HG02610 (cell line): ENCODE data around the gene DENND1A.
"Not testable (repeated sequence)": the region's sequence is repeated elsewhere in the genome, so short reads cannot be mapped to it uniquely, and the experiment has no call there.

ENCODE experiments used
- ATAC-seq: cut with Tn5 transposase; IDR thresholded peaks from one replicate; pipeline ENCODE4 v1.9.1; 2021; ENCODE audit warnings: mild to moderate bottlenecking, moderate library complexity; ENCODE audit not compliant: unreplicated experiment

The DENND1A gene

DNA sequence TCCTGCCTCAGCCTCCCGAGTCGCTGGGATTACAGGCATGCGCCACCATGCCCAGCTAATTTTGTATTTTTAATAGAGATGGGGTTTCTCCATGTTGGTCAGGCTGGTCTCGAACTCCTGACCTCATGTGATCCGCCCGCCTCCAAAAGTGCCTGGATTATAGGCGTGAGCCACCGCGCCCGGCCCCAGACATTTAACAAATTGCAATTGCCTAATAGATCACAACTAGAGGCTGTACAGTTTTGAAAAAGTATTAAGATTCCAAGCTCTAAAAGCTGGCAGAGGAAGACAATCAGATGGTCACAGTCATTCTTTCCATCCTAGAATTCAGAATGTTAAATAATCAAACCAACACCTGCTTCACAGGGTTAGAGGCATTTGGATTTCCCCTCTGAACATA is 293.1 kb downstream of the DENND1A start:
- ATAC-seq: not testable (repeated sequence)

DNA sequence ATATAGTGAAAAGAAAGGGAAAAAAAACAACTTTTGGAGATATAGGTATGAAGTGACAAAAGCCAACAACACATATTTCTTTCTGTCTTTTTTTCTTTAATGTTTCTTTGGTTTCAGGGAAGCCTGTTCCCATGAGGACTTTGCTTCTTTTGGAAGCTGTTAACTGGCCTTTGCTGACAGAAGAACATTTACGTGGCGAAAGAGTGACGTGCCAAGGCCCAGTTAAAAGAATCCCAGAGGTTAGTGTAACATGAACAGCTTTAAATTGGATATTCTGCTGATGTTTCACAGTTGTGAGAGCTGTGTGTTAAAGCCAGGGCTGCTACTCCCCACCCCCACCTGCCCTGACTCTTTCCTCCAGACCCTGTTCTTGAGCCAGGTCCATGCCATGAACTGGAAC is 298.1 kb downstream of the DENND1A start:
- ATAC-seq: no peak

DNA sequence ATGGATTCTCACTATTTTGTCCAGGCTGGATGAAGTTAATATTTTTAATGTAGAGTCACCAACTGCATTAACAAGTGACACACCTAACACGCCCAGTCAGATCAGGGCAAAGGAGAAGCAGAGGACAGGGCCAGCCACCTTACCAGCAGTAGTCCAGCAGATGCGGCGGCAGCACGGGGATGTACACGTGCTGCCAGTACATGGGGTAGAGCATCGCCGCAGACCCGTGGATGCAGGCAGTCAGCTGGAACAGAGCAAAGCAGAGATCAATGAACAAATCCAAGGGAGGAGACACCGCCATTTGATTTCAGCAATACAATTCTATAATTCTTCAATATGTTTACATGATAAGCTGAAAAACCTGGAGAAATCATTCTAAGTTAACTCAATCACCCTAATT is 299.7 kb downstream of the DENND1A start:
- no peak for ATAC-seq

DNA sequence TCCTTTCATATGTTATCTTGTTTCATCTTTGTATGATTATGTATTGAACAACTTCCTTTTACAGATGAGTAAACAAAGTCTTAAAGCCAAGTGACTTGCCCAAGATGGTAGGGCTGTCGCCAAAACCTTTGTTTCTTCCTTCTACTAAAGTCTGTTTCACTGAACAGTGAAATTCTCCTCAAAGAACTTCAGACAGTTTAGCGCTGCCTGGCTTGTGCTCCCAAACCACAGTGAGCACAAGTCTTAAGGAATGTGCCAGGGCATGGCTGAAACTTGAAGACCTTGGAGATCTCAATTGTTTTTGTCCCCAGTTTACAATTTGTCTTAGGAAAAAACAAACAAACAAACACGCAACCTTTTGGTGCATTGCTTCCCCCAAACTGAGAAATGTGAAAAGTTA is 300.4 kb downstream of the DENND1A start:
- ATAC-seq: no peak

DNA sequence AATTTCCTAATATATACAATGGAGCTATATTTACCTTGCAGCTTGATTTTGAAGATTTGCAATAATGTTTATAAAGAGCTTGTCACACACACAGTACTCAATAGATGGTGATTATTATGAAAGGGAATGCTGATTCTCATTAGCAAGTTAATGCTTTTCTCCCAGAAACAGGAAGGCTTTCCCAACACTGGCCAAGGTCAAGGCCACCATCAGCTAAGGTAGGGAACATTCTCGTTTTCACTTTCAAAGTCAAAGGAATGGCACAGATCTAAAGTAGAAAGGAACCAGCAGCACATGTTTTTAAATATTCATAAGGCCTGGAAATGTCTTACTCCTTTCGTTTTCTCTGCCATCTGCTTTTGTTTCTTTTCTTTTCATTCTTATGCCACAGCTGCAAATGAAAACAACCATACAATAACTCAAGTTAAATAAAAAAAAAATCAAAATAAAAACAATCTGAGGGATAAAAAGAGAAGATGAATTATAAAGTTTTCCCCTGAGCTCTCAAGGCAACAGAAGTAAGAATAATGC is 307.1 kb downstream of the DENND1A start:
- no peak for ATAC-seq

DNA sequence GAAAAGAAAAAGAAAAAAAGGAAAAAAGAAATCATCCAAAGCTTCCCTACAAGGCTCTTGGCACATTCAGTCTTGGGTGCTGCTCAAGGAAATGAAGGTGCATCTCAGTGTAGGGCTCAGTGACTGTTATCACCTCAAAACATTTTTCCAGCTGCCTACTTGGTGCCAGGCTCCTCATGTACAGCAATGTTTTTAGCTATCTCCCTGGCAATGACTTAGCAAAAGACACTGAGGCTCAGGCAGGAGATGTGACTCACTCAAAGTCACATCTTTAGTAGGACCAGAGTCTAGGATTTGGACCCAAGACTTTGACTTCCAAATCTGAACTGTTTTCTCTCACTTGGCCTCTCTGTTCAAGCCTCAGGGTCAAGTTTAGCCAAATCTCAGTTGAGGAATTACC is 309.7 kb downstream of the DENND1A start:
- no peak for ATAC-seq

DNA sequence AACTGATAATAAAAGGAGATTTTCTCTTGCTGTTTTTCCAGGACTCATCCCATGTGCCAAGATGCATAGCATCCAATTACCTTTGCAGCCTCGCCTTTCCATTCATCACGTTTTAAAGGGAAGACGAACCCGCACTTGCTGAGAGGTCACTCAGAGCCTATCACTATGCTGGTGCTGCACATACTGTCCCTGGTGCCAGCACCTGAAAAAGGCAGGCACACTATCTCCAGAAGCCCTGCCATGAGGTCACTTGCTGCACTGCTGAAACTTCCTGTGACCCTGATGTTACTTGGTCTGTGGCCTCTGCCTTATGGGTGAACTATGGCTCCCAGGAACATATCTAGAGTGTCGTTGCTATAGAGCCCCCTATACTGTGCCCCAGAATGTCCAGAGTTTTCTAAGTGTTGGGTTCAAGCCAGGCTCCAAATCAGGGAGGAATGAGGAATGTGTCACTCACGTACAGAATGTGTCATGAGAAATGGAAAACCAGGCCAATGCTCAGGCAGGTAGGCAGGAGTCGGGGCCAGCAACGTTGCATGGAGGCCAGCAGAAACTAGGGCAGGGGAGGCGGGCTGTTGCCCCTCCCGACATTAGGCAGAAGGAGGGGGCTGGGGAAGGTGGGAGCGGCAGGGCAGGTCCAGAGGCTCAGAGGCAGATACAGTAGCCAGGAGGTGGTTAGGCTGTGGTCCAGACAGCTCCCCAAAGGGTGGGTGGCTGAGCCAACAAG is 311.8 kb downstream of the DENND1A start:
- ATAC-seq: no peak

DNA sequence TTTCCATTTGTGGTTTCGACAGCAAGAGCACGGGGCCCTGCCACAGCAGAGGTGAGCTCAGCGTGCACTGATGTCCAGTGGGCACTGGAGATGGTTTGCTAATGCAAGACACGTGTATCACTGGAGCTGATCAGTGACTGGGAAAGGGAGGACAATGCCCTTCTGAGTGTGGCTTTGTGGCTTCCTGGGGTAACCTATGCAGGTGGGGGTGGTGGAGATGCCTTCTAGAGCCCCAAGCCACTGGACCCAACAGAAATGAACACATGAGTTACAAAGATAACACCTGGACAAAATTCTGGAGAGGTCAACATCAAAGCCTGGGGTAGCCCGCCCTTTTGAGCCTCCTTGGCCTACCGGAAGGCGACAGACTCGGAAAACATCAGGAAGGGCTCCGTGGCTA is 312.6 kb downstream of the DENND1A start:
- ATAC-seq: no peak

DNA sequence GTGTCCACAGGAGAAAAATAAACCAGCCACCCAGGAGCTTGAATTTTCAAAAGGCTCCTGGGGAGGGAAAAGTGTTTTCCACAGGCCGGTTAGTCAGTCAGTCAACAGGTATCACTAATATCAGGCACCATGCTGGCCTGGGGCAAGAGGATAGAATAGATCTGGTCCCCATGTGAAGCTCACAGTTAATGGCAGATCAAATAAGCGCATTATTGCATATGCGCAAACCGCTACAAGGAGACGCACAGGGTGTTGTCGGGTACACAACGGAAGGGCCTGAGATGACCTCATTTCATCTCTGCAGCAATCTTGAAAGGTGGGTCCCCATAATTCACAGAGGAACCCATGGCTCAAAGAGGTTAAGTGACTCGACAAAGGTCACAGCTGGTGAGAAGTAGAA is 313.2 kb downstream of the DENND1A start:
- no peak for ATAC-seq

DNA sequence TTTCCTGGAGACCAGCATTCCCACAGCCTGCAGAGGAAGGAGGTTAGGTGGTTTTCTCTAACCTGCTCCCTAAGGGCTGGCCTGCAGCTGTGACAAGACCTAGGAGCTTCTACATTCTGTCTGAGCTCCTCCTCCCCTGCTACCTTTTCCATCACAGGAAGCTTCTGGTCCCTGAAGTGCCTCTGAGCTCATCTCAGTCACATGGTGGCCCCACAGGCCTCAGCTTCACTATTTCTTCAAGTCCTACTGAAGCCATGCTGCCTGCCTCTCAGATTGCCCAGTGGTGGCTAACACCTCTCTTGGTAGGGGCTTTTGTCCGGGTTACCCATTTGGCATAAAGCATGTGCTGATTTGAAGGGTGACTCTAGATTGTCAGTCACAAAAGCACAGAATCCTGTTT is 314.5 kb downstream of the DENND1A start:
- no peak for ATAC-seq

DNA sequence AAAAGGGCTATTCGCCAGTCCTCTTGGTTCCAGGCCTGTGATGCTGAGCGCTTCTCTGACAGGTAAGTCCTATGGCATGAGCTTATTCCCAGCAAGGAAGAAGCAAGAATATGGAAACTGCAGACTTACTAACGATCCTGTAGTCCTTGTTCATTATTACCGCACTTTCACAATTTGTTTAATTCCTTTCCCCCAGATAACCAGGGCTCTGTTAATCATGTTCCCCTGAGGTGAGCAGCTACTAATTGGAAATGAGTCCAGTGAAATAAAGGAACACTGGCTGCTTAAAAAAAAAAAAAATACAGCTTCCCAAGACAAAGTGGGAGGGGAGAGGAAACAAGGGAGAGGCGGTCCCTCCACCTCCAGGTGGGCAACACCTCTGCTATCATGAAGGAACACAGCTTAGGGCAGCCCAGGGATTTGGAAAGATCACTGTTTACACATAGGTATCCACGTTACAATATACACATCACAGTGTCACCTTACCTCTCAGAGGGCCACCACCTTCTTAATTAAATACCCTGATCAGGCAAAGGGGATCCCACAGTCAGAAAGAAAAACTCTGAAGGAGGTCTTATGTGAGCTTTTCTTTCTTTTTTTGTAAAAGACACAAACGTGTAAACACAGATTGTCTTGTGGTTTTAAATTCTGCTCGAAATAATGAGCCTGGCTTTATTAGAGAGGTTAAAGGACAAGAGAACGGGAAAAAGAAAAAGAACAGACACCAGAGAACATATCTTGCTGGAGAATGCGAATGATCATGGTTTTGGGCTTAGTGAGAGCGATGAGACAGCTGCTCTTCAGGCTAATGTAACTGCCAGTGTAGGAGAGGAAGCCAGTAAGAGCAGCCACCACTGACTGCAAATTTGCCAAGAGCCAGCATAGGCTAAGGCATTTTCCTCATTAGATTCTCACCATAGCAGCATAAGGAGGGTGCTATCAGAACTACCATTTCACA is 315.3 kb downstream of the DENND1A start:
- ATAC-seq: no peak

DNA sequence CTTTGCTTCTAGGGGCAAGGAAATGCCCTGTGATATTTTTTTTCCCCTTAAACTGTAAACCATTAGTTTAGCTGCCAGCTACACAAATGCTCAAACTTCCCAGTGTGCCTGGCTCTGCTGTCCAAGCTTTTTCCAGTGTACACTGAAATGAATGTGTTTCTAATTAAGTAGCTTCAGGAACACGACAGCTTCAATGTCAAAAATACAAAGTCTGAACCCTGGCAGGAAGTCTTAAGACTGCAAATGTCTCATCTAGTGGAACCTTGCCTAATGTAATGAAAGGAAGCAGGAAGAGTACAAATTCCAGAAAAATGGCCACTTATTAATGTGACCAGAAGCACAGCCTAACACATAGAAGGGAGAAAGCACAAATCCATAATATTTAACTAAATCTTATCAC is 318.7 kb downstream of the DENND1A start:
- no peak for ATAC-seq

DNA sequence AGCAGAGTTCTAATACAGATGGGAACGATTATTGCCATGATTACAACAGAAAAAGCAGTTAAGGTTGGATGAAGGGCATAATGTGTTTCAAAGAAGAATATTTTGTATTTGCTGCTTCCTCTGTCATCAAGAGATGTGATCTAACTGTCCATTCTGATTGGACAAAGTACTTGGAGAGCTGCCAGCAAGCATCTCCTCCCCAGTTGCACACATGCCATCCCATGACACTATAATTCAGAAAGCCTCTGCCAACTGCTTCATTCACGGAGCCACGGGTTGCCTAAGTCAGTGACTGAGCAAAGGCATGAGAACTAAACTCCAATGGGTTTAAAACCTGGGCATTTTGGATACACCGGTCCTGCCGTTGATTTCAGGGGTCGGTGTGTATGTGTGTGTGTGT is 320.1 kb downstream of the DENND1A start:
- ATAC-seq: no peak

DNA sequence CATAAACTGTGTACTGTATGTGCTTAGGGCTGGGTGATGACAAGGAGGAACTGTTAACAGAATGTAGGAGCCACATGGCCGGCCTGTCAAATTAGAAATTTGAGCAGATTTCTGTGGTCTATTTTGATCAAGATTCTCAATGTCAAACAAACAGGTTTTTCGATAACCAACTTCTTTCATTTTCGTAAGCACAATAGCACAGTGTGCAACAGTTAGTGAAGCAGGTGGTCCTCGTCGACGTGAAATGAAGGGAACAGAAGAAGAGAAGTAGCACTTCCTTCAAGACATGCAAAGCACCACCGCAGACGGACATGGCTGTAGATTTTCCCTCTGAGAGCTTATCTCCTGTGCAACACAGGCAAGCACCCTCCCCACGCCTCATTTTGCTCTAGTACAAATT is 321.8 kb downstream of the DENND1A start:
- peak; percentile 97 for ATAC-seq

DNA sequence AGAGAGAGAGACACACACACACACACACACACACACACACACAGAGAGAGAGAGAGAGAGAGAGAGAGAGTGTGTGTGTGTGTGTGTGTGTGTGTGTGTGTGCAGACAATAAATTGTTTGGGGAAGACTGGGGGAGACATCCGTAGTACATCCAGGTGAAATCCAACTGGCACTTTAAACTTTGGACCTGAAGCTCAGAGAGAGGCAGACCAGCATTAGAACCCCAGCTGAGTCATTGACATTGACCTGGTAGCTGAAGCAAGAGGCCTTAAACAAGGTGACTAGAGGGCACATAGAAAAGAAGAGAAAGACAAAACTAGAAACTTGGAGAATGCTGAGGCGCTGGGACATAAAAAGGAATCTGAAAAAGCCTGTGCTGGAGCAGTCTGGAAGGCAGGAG is 322.4 kb downstream of the DENND1A start:
- no peak for ATAC-seq

DNA sequence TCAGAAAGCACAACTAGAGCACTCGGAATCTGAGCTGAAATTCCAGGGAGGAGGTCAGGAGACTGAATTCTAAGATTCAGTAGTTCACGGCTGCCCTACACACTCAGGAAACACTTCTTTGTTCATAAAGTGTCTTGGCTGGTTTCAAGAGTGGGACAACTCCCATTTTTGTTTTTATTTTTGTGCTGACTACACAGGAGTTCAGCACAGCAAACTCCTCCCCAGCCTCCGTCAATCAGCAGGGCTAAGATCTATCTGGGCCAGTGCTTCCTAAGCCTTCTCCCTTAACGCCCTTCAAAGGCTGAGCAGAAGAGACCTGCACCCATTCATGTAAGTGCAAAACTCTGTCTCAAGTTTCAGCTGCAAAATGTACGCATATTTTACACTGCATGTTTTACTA is 323.8 kb downstream of the DENND1A start:
- no peak for ATAC-seq

DNA sequence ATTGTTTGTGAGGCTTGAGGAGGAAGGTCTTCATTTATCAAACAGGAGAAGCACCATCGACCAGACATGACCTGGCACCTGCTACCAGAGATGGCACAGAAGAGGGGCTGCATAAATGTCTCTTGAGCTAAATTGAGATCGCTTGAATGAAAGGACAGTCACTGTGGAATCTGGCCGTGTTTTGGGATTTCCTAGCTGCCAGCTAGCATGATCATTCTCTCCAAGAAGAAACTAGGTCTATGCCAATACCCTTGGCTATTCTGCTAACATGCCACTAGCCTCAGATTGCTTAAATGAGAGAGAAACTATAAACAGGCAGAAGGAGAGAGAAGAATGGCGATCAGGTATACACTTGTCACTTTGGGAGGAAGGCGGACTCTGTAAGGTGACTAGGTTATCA is 324.6 kb downstream of the DENND1A start:
- ATAC-seq: no peak

DNA sequence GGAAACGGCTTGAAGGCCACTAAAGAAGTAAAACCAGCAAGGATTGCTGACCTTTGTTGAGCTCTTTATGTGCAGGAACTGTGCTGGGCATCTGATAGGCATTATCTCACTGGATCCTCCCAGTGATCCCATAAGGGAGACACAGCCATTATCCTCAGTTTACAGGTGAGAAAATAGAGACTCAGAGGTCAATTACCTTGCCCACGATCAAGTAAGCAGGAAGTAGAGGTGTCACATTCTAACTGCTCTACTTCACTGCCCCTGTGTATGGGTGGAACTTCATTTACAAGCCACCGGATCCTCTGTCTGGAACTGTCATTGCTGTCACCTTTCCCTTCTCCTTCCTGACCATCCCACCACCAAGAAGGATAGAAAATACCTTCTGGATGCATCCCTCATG is 325.1 kb downstream of the DENND1A start:
- no peak for ATAC-seq

DNA sequence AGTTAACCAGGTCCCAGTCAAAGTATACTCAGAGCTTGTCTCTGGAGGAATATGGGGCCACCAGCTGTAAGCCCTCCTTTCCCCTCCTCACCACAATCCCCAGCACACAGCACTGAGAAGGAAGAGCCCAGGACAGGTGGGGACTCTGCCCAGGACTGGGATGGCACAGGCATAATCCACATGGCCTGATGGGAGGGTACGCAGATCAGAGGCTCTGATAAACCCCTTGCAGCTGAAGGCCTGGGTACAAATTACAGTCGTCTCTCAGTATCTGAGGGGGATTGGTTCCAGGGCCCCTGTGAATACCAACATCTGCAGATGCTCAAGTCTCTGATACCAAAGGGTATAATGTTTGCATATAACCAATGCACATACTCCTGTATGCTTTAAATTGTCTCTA is 328.1 kb downstream of the DENND1A start:
- no peak for ATAC-seq

DNA sequence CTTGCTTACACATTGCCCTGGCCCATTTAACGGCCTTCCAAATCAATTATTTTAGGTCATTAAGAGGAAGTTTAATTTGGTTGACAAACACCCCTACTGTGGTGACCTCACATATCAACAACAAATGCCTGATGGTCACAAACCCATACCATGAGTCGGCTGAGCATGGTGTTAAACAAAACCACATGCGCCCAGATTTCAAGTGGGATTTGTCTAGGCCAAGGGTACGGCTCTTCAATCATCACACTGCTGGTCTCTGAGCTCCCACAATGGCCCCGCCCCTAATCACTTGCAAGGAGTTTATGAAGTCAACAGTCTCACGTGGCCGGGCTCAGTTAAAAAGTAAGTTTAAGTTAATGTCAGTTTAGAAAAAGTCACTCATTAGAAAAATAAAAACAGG is 330.1 kb downstream of the DENND1A start:
- ATAC-seq: no peak

DNA sequence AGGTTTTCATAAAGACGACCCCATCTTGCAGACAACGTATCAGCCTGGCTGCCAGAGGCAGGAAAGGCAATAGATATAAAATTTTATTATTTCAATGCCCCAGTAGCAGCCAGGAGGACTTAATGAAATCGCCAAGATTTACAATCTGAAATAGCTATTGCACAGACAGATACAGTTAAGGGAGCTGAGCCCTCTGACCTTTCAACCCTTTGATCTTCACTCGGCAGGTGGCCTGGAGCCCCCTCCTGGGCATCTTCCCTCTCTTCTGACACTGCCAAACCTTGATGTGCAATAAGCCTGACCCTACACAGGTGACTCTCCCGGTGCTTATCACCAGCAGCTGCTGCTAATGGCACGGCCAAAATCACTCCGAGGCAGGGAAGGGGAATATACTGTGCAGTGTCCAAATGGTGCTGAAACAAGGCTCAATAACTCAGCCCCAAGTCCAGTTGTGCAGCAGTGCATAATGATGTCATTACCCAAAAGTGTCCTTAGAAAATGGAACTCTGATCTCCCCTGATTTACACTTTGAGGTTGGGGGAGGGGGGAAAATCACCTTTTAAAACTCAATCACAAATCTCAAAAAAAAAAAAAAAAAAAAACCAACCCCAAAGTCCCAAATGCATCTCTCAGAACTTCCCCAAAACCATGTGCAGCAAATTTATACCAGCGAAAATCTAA is 331.9 kb downstream of the DENND1A start:
- no peak for ATAC-seq
